Endodermal cell (in vitro differentiated cells): ENCODE data around the gene FRRS1. TPM values are rescaled to one million over a fixed set of nuclear protein-coding genes. Genes with fewer than 3 reads are reported as not detected.

Experiments used
- DNase-seq: peaks from one replicate; pipeline ENCODE4 v3.0.0-alpha.2; 2017
- H3K27ac ChIP-seq: 2 replicates; pipeline ENCODE4 v1.5.1; 2013; ENCODE audit warnings: mild to moderate bottlenecking, low read depth, low read length, moderate library complexity
- H3K27me3 ChIP-seq: 2 replicates; pipeline ENCODE4 v1.6.1; 2013; ENCODE audit warnings: mild to moderate bottlenecking, low read length, moderate library complexity; ENCODE audit not compliant: insufficient read depth, control insufficient read depth, poor library complexity, severe bottlenecking
- H3K36me3 ChIP-seq: 2 replicates; pipeline ENCODE4 v1.7.0; 2013; ENCODE audit warnings: mild to moderate bottlenecking, low read length, moderate library complexity; ENCODE audit not compliant: control insufficient read depth, insufficient read depth
- H3K4me1 ChIP-seq: one replicate; pipeline ENCODE4 v1.7.0; 2013; ENCODE audit warnings: low read length; ENCODE audit not compliant: control insufficient read depth, insufficient read depth
- H3K4me3 ChIP-seq: 2 replicates; pipeline ENCODE4 v1.5.1; 2013; ENCODE audit warnings: mild to moderate bottlenecking, low read length, moderate library complexity
- H3K9ac ChIP-seq: 2 replicates; pipeline ENCODE4 v1.6.1; 2013; ENCODE audit warnings: mild to moderate bottlenecking, low read length, moderate library complexity; ENCODE audit not compliant: poor library complexity, severe bottlenecking; ENCODE audit errors: extremely low read depth
- H3K9me3 ChIP-seq: 2 replicates; pipeline ENCODE4 v1.6.1; 2013; ENCODE audit warnings: mild to moderate bottlenecking, low read length, moderate library complexity; ENCODE audit not compliant: control insufficient read depth
- H3K27ac Mint-ChIP-seq: 2 replicates; pipeline ENCODE4 v1.8.0; 2020; ENCODE audit warnings: mixed read lengths
- H3K27me3 Mint-ChIP-seq: 2 replicates; pipeline ENCODE4 v1.8.0; 2021; ENCODE audit warnings: mild to moderate bottlenecking, mixed read lengths; ENCODE audit not compliant: insufficient read depth
- H3K36me3 Mint-ChIP-seq: 2 replicates; pipeline ENCODE4 v1.8.0; 2020; ENCODE audit warnings: low read depth, mixed read lengths
- H3K4me1 Mint-ChIP-seq: 2 replicates; pipeline ENCODE4 v1.8.0; 2020; ENCODE audit warnings: mixed read lengths
- H3K4me3 Mint-ChIP-seq: 2 replicates; pipeline ENCODE4 v1.8.0; 2020; ENCODE audit warnings: mild to moderate bottlenecking, moderate library complexity, mixed read lengths
- H3K9me3 Mint-ChIP-seq: 2 replicates; pipeline ENCODE4 v1.8.0; 2020; ENCODE audit warnings: mild to moderate bottlenecking, mixed read lengths
- WGBS, 2 experiments: methylation state at CpG; one replicate each; pipeline versions ENCODE4 v1.1.5 to v1.1.7; 2013; ENCODE audit warnings: missing lambda C conversion rate in 2 of 2, mixed read lengths in 1 of 2; ENCODE audit not compliant: insufficient coverage in 1 of 2, insufficient read length in 1 of 2; 5-methylcytosine and 5-hydroxymethylcytosine counted together
- total RNA-seq, 2 donors: library from RNA; stranded (reverse); fragmentation: NEBNext Ultra II Directional in 1 of 2; extraction: Animal tissue kit (Norgen Biotek cat#: 25700) in 1 of 2; gene quantifications; 2 replicates in 1 of 2; 3 replicates in 1 of 2; pipeline ENCODE4 v1.2.1, GENCODE V29; 2021
- TF ChIP-seq, protein P1 (sequence below): fragments of 200-600 bp; sonication (generic); conservative IDR thresholded peaks from 2 replicates; pipeline ENCODE4 v1.5.0; 2021; ENCODE audit warnings: antibody characterized with exemption, mild to moderate bottlenecking

Gene FRRS1
- total RNA-seq, 2 donors from 2014 or later = 9.9 to 24.4 TPM

DNA sequence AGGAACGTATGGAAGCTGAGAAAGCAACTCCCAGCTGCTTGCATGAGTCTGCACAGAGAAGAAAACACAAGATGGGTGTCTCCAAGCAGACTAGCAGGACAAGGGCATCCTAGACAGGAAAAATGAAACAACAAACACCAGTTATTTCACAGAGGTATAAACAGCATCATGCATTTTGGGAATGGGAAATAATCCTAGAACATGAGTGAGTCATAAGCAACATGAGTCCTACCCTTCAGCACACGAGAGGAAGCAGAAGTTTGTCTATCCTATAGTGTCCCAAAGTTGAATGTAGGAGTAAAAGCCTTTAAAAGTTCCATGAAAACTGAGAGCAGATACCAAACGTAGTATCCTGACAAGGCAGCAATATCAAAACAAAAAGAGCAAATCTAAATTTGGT, 11.3 kb upstream of the FRRS1 start:
- peaks cover 19% of the 10 kb centered on the region for H3K4me1 Mint-ChIP-seq
- no peak overlapping the region for H3K27ac Mint-ChIP-seq
- Histone ChIP-seq H3K27me3 (no peaks in the 10 kb centered on the region), H3K27ac (no peak overlapping the region), H3K9ac (no peak overlapping the region), H3K9me3 (no peaks in the 10 kb centered on the region), H3K4me1 (peaks cover 10% of the 10 kb centered on the region), H3K4me3 (no peak overlapping the region), H3K36me3 (no peaks in the 10 kb centered on the region)
- H3K27me3 Mint-ChIP-seq = no peaks in the 10 kb centered on the region
- no peak overlapping the region for H3K4me3 Mint-ChIP-seq
- WGBS, 2 experiments = 82 to 92% methylated on average over 2 to 3 of the region's 3 CpGs
- TF ChIP-seq, protein P1, sequence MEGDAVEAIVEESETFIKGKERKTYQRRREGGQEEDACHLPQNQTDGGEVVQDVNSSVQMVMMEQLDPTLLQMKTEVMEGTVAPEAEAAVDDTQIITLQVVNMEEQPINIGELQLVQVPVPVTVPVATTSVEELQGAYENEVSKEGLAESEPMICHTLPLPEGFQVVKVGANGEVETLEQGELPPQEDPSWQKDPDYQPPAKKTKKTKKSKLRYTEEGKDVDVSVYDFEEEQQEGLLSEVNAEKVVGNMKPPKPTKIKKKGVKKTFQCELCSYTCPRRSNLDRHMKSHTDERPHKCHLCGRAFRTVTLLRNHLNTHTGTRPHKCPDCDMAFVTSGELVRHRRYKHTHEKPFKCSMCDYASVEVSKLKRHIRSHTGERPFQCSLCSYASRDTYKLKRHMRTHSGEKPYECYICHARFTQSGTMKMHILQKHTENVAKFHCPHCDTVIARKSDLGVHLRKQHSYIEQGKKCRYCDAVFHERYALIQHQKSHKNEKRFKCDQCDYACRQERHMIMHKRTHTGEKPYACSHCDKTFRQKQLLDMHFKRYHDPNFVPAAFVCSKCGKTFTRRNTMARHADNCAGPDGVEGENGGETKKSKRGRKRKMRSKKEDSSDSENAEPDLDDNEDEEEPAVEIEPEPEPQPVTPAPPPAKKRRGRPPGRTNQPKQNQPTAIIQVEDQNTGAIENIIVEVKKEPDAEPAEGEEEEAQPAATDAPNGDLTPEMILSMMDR = no peak
- no peaks in the 10 kb centered on the region for H3K36me3 Mint-ChIP-seq
- DNase-seq = no peak
- no peaks in the 10 kb centered on the region for H3K9me3 Mint-ChIP-seq

DNA sequence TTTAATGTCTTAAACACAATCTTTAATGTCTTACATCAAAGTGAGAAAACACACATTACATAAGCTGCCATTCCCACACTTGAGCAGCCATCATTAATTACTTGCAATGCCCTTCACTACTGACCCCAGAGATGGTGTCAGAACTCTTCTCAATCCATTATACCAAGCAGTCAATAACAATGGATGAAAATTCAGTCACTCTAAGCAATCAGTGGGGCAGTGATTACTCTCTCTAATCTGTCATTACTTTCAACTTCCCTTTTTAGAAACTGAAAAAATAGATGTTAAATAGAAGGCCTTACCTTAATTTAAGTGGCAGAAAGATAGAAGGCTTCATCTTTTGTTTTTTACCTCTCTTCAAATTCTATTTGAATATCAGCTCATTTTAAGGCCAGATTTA, 9.7 kb upstream of the FRRS1 start:
- Histone ChIP-seq H3K9me3 (no peaks in the 10 kb centered on the region), H3K9ac (no peak overlapping the region), H3K27ac (no peak overlapping the region), H3K4me1 (peaks cover 13% of the 10 kb centered on the region), H3K27me3 (no peaks in the 10 kb centered on the region), H3K4me3 (no peak overlapping the region), H3K36me3 (no peaks in the 10 kb centered on the region)
- Mint-ChIP-seq H3K4me1 (peaks cover 34% of the 10 kb centered on the region), H3K27me3 (no peaks in the 10 kb centered on the region), H3K4me3 (no peak overlapping the region), H3K36me3 (no peaks in the 10 kb centered on the region), H3K27ac (no peak overlapping the region), H3K9me3 (no peaks in the 10 kb centered on the region)
- DNase-seq = no peak
- TF ChIP-seq, protein P1 = no peak

DNA sequence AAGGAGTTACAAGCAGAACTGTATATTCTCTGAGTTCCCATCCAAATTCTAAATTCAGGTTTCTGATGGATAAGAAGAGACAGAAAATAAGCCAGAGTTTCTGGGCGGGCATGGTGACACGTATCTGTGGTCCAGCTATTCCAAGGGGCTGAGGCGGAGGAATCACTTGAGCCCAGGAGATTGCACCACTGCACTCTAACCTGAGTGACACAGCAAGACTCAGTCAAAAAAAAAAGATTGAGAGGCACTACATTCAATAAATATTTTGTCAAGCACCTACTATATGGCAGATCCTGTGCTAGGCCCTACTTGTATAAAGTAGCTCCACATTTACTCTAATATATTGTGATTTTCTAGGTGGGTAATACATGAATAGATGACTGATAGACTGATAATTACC, 6.4 kb upstream of the FRRS1 start:
- DNase-seq = no peak
- H3K27me3 ChIP-seq = no peaks in the 10 kb centered on the region
- H3K4me3 ChIP-seq = no peak overlapping the region
- H3K4me1 ChIP-seq = peaks cover 9% of the 10 kb centered on the region
- Mint-ChIP-seq H3K9me3 (no peaks in the 10 kb centered on the region), H3K4me1 (peaks cover 31% of the 10 kb centered on the region), H3K4me3 (no peak overlapping the region), H3K27ac (no peak overlapping the region), H3K36me3 (no peaks in the 10 kb centered on the region), H3K27me3 (no peaks in the 10 kb centered on the region)
- no peaks in the 10 kb centered on the region for H3K9me3 ChIP-seq
- no peak overlapping the region for H3K27ac ChIP-seq
- no peak overlapping the region for H3K9ac ChIP-seq
- no peaks in the 10 kb centered on the region for H3K36me3 ChIP-seq
- TF ChIP-seq, protein P1 = no peak
- WGBS, 2 experiments = 92 to 94% methylated on average over 3 of the region's 3 CpGs
